NCI-H128 (cell line): ENCODE data around the gene NR4A3.
A peak's percentile ranks its signal among the peaks of the same experiment; 100 is the strongest.

ENCODE experiments used
- DNase-seq: peaks from one replicate; lab custom pipeline; 2025; ENCODE audit not compliant: unreplicated experiment; lab: John Stamatoyannopoulos, UW

The NR4A3 gene

GRCh38 chr9:99813739-99814138 is 7.9 kb upstream of the NR4A3 start:
- DNase-seq, result no peak

GRCh38 chr9:99814359-99814758 is 7.3 kb upstream of the NR4A3 start:
- DNase-seq, result no peak

GRCh38 chr9:99816392-99816791 is 5.3 kb upstream of the NR4A3 start:
- DNase-seq, result no peak

GRCh38 chr9:99818500-99818899 is 3.2 kb upstream of the NR4A3 start:
- no peak for DNase-seq

- no peak for DNase-seq
These were observed 2.4 kb upstream of the NR4A3 start for GRCh38 chr9:99819123-99819855.

- DNase-seq, result peak; percentile 70
These were observed 1.6 kb upstream of the NR4A3 start for GRCh38 chr9:99819856-99820684.

GRCh38 chr9:99820685-99821395 is 845 bp upstream of the NR4A3 start:
- DNase-seq, result no peak

- no peak for DNase-seq
These were observed 572 bp downstream of the NR4A3 start for GRCh38 chr9:99822109-99822805.

GRCh38 chr9:99822806-99823591 is 1.3 kb downstream of the NR4A3 start:
- DNase-seq, result no peak

GRCh38 chr9:99823681-99824377 is 2.1 kb downstream of the NR4A3 start:
- DNase-seq, result no peak

- no peak for DNase-seq
These were observed 2.9 kb downstream of the NR4A3 start for GRCh38 chr9:99824378-99825171.

GRCh38 chr9:99825172-99826046 is 3.7 kb downstream of the NR4A3 start:
- no peak for DNase-seq

GRCh38 chr9:99826579-99826978 is 4.9 kb downstream of the NR4A3 start:
- DNase-seq, result no peak

GRCh38 chr9:99827244-99827643 is 5.6 kb downstream of the NR4A3 start:
- no peak for DNase-seq

- no peak for DNase-seq
These were observed 6.3 kb downstream of the NR4A3 start for GRCh38 chr9:99828054-99828416.

GRCh38 chr9:99828417-99829176 is 6.9 kb downstream of the NR4A3 start:
- no peak for DNase-seq

- no peak for DNase-seq
These were observed 10.3 kb downstream of the NR4A3 start for GRCh38 chr9:99831857-99832557.
